ENCODE measurements around the gene ODAD3. TPM values are rescaled to one million over a fixed set of nuclear protein-coding genes. Genes with fewer than 3 reads are reported as not detected.

ODAD3 gene
- total and polyA plus RNA-seq, 2 of the 13 experiments (the other 11 are each of a cell fraction or from before 2014, with no cell fraction given), result 0.04 to 0.08 TPM

DNA sequence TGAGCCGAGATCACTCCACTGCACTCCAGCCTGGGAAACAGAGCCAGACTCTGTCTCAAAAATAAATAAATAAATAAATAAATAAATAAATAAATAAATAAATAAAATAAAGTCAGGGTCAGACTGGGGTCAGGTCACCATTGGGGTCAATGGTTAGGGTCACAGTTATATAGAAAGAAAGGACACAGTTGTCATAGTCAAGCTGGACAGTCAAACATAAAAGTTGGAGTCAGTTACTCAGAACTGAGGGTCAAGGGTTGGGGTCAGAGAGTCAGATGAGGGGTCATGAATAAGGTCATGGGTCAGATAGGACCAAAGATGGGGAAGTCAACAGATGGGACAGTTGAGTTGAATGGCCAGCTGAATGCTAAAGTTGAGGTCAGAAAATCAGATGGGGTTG is 34.1 kb downstream of the ODAD3 start:
- in situ Hi-C loops (cut with HindIII; ENCODE audit: extremely low pct_ligation_motif_present, low pct_unique_long_range_greater_than_20kb), result no loop called here
- Histone ChIP-seq H3K27me3 (ENCODE audit: control insufficient read depth in 1 of 2, insufficient read depth in 2 of 2, low read length in 2 of 2) (no peaks in the 10 kb centered on the region), H3K36me3 (replicated peaks in 1 of 2; ENCODE audit: control insufficient read depth in 1 of 2, insufficient read depth in 2 of 2, low read length in 2 of 2) (no peaks in the 10 kb centered on the region), H4K20me1 (ENCODE audit: insufficient read depth, low read length) (no peaks in the 10 kb centered on the region), H3K4me1 (ENCODE audit: insufficient read depth, low read length) (no peaks in the 10 kb centered on the region), H3K9ac (ENCODE audit: insufficient read depth, low read depth, low read length) (no peak overlapping the region), H3K9me3 (ENCODE audit: low read length) (no peaks in the 10 kb centered on the region), H3K4me3 (replicated peaks in 1 of 3; ENCODE audit: insufficient read depth in 1 of 3, low read depth in 2 of 3, low read length in 3 of 3) (no peak overlapping the region), H2AFZ (ENCODE audit: low read length) (no peak overlapping the region), H3K4me2 (ENCODE audit: low read depth, low read length) (no peak overlapping the region), H3K79me2 (ENCODE audit: insufficient read depth, low read length) (no peaks in the 10 kb centered on the region), H3K27ac (ENCODE audit: extremely low read length, insufficient read depth, low read length) (no peak overlapping the region)
- intact Hi-C loops (cut with micrococcal nuclease; ENCODE audit: unreplicated experiment), result no loop called here
- ChIA-PET POLR2A (no interaction called here), CTCF (ENCODE audit: low intra/inter-chr PET ratio, low total read pairs) (no interaction called here)
- ATAC-seq, result no peak
- WGBS (ENCODE audit: low lambda C conversion rate), result 88% methylated on average over 1 of the region's 1 CpG
- no peak for DNase-seq (ENCODE audit: low spot score)
- FAIRE-seq, result no peak
- TF ChIP-seq SRSF9 (IDR thresholded peaks at IDR 0.05; ENCODE audit: borderline replicate concordance, insufficient read depth, low read depth, low read length, poor library complexity, severe bottlenecking) (no peak), NR2F6 (IDR thresholded peaks at IDR 0.05) (peak; percentile 30; the same call in 1 of the 2 replicates), NR2F6 (CRISPR knock-in tag; IDR thresholded peaks at IDR 0.05) (no peak)
- BruUV-seq (replicated peaks), result no TSS peak

DNA sequence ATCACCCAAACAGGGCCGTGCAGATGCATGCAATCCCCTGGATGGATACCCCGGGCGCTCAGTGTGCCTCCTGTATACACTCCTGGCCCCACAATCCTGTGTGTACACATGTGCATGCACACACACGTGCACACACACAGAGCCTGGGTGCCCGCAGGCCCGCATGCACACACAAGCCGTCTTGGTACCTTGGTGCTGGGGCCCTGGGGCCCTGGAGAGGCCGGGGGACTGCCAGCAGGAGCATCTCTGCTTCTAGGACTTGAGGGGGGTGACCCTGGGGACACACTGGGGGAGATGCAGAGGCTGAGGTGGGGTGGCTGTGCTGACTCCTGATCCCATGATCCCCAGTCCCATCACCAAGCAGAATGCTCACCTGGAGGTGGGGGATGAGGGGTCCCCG is 35.3 kb downstream of the ODAD3 start:
- no peak overlapping the region for H3K9ac ChIP-seq (ENCODE audit: insufficient read depth, low read depth, low read length)
- ChIA-PET CTCF (ENCODE audit: low intra/inter-chr PET ratio, low total read pairs) (no interaction called here), POLR2A (no interaction called here)
- no peaks in the 10 kb centered on the region for H3K36me3 ChIP-seq (replicated peaks in 1 of 2; ENCODE audit: control insufficient read depth in 1 of 2, insufficient read depth in 2 of 2, low read length in 2 of 2)
- H3K9me3 ChIP-seq (ENCODE audit: low read length), result no peaks in the 10 kb centered on the region
- no peaks in the 10 kb centered on the region for H3K4me1 ChIP-seq (ENCODE audit: insufficient read depth, low read length)
- no peaks in the 10 kb centered on the region for H3K27me3 ChIP-seq (ENCODE audit: control insufficient read depth in 1 of 2, insufficient read depth in 2 of 2, low read length in 2 of 2)
- no peaks in the 10 kb centered on the region for H4K20me1 ChIP-seq (ENCODE audit: insufficient read depth, low read length)
- no peak overlapping the region for H3K27ac ChIP-seq (ENCODE audit: extremely low read length, insufficient read depth, low read length)
- TF ChIP-seq ZNF343 (CRISPR knock-in tag; IDR thresholded peaks at IDR 0.05) (no peak), ZNF766 (CRISPR knock-in tag; IDR thresholded peaks at IDR 0.05; ENCODE audit: borderline replicate concordance) (no peak), ZNF572 (CRISPR knock-in tag; IDR thresholded peaks at IDR 0.05) (no peak), NFE2L1 (CRISPR knock-in tag; IDR thresholded peaks at IDR 0.05; ENCODE audit: borderline replicate concordance) (no peak), HCFC1 (IDR thresholded peaks at IDR 0.05; ENCODE audit: low read depth, low read length) (no peak), ZNF382 (CRISPR knock-in tag; IDR thresholded peaks at IDR 0.05; ENCODE audit: borderline replicate concordance) (no peak)
- TF ChIP-seq, protein P1, sequence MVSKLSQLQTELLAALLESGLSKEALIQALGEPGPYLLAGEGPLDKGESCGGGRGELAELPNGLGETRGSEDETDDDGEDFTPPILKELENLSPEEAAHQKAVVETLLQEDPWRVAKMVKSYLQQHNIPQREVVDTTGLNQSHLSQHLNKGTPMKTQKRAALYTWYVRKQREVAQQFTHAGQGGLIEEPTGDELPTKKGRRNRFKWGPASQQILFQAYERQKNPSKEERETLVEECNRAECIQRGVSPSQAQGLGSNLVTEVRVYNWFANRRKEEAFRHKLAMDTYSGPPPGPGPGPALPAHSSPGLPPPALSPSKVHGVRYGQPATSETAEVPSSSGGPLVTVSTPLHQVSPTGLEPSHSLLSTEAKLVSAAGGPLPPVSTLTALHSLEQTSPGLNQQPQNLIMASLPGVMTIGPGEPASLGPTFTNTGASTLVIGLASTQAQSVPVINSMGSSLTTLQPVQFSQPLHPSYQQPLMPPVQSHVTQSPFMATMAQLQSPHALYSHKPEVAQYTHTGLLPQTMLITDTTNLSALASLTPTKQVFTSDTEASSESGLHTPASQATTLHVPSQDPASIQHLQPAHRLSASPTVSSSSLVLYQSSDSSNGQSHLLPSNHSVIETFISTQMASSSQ (IDR thresholded peaks at IDR 0.05; ENCODE audit: low read depth), result no peak
- TF ChIP-seq, protein P1 (CRISPR knock-in tag; IDR thresholded peaks at IDR 0.05; ENCODE audit: borderline replicate concordance), result no peak
- FAIRE-seq (no peak), DNase-seq (ENCODE audit: low spot score) (no peak), ATAC-seq (no peak)
- H2AFZ ChIP-seq (ENCODE audit: low read length), result no peak overlapping the region
- 83% methylated on average over 1 of the region's 9 CpGs for WGBS (ENCODE audit: low lambda C conversion rate)
- no TSS peak for BruUV-seq (replicated peaks)
- in situ Hi-C loops (cut with HindIII; ENCODE audit: extremely low pct_ligation_motif_present, low pct_unique_long_range_greater_than_20kb), result no loop called here
- no peak overlapping the region for H3K4me2 ChIP-seq (ENCODE audit: low read depth, low read length)
- H3K79me2 ChIP-seq (ENCODE audit: insufficient read depth, low read length), result no peaks in the 10 kb centered on the region
- intact Hi-C loops (cut with micrococcal nuclease; ENCODE audit: unreplicated experiment), result no loop called here
- H3K4me3 ChIP-seq (replicated peaks in 1 of 3; ENCODE audit: insufficient read depth in 1 of 3, low read depth in 2 of 3, low read length in 3 of 3), result no peak overlapping the region
